GM12801 (cell line): ENCODE measurements around the gene HSD11B1L.

ENCODE experiments used
- TF ChIP-seq, protein P1 (sequence below): IDR thresholded peaks from one replicate; pipeline ENCODE4 v1.5.1; 2011; ENCODE audit warnings: control low read depth; ENCODE audit not compliant: insufficient read length; ENCODE audit errors: extremely low read depth

Gene HSD11B1L

DNA sequence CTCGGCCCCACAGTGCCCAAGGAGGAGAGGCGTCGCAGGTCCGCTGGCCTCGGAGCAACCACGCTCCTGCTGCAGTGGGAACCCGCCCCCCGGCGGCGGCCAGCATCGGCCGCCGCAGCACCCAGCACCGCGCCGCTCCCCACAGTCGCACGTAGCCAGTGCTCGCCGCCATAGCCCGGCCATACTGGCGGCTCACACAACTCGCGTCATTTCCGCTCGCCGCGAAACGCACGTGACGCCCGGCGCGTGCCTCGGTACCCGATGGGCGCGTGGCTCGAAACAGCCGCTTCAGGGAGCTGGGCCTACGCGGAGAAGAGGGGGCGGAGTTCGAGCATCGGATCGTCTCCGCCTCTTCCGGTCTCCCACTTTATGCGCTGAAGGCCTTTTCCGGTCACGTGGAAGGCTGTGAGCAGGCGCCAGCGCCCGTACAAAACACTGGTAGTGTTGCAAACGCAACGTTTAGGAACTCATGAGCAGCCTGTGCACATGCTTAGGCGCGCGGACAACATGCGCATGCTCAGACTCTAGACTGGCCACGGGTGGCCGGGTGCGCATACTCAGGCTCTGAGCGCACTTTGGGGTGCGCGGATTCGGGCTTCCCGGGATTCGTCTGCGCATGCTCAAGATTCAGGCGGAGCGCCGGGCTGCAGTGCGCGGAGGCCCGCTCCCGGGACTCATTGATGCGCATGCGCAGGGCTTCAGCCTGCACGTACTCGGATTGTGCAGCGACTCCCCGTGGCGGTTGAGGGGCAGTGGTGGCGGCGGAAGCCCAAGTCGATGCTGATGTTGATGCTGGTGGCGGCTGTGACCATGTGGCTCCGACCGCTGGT, 39.3 kb downstream of the HSD11B1L start, which contains the start of the genes CATSPERD and LONP1:
Gene CATSPERD (plus strand): TSS at position 677 of the 830 bp plus-strand sequence. CDS start 101 bp downstream, at position 778.
Gene LONP1 (minus strand): TSS at position 186 of the 830 bp plus-strand sequence. CDS start 14 bp downstream, at position 172.
- TF ChIP-seq, protein P1, sequence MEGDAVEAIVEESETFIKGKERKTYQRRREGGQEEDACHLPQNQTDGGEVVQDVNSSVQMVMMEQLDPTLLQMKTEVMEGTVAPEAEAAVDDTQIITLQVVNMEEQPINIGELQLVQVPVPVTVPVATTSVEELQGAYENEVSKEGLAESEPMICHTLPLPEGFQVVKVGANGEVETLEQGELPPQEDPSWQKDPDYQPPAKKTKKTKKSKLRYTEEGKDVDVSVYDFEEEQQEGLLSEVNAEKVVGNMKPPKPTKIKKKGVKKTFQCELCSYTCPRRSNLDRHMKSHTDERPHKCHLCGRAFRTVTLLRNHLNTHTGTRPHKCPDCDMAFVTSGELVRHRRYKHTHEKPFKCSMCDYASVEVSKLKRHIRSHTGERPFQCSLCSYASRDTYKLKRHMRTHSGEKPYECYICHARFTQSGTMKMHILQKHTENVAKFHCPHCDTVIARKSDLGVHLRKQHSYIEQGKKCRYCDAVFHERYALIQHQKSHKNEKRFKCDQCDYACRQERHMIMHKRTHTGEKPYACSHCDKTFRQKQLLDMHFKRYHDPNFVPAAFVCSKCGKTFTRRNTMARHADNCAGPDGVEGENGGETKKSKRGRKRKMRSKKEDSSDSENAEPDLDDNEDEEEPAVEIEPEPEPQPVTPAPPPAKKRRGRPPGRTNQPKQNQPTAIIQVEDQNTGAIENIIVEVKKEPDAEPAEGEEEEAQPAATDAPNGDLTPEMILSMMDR, result peak; percentile 34

DNA sequence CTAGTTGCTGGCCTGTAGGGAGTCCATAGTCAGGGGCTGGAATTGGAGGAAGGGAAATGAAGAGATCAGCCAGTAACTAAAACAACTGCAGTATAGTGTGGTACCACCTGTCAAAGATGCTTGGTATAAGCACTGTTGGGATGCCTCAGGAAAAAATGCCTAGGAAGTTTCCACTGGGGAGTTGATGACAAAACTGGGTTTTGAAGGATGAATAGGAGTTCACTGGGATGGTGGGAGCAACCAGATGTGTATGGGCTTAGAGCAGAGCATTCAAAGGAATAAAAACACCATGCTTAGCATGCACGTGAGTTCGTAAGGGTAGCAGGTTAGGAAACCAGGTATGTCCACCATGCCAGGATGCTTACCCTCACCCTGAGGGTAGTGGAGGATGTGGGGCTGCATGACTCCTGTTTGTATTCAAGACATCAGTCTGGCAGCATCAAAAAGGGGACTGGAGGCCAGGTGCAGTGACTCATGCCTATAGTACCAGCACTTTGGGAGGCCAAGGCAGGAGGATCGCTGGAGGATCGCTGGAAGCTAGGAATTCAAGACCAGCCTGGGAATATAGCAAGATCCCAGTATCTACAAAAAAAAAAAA, 46.7 kb downstream of the HSD11B1L start:
- TF ChIP-seq, protein P1, result no peak
